Stimulated activated CD4-positive, alpha-beta T cell treated with anti-CD3 and anti-CD28 coated beads, Interleukin-15, amount 100 ng/mL, for 1 hour (primary cell): ENCODE measurements around the gene CERS2.
A peak's percentile ranks its signal among the peaks of the same experiment; 100 is the strongest.

Experiments
- DNase-seq, 2 donors: peaks; one replicate each; pipeline ENCODE4 v3.0.0-alpha.2; 2020; ENCODE audit warnings: low read depth in 1 of 2, low spot score in 1 of 2

The CERS2 gene

GRCh38 chr1:150997949-150998348 is 23.3 kb upstream of the CERS2 start:
- DNase-seq = no peak

DNA sequence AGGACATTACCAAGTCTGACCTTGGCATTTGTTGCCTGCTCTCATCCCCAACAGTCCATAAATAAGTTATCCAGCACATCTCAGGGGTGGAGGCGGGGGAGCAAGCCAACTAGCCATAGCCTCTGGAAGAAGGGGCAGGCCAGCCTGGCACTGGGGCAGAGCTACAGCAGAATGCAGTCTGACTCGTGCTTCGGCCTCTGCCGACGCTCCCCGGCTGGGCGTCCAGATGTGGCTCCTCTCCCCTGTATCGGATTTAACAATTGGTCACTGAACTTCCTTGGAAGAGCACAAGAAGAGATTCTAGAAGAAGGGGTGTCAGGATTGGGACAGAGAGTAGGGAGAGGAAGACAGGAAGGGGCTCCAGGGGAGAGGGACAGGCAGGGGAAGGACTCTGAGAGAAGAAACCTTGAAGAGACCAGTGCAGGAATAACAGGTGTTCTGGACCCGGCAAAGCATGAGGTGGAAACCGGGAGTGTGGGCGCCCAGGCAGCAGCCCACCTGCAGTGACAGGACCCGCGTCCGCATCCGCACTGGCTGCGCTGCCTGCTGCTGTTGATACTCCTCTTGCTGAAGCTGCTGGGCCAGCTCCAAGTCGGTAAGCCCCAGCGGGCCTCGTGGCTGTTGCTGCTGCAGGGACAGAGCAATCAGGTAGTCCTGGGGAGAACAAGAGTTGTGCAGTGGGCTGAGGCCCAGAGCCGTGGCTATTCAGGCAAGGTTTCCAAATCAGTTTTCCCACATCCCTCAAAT is 22.7 kb upstream of the CERS2 start:
- DNase-seq = no peak

DNA sequence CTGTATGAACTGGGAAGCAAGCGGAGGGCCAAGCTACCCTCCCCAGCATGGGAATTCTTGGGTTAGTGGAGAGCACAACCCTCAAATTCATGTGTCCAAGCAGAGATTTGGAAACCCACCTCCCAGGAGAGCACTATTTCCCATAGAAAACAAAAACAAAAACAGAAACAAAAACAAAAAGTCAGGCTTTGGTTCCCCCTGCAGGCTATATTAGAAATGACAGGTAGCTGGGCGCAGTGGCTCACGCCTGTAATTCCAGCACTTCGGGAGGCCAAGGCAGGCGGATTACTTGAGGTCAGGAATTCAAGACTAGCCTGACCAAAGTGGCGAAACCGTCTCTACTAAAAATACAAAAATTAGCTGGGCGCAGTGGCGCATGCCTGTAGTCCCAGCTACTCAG is 21.3 kb upstream of the CERS2 start:
- no peak for DNase-seq

DNA sequence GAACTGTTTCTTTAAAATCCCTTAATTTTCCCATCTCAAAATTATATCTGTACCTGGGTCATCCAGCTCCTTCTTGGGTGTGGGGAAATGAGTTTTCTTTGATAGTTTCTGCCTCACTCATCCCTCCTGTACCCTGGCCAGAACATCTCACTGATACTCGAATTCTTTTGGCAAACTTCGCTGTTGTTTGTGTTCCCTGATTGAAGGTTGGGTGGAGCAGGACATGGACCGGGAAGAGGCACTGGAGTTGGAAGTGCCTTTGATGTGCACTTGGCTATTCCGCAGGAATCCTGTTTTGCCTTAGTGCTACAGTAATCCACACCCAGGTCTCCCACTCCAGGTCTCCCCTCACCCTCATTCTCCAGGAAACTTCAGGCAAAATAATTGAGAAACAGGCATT is 20.8 kb upstream of the CERS2 start:
- no peak for DNase-seq

DNA sequence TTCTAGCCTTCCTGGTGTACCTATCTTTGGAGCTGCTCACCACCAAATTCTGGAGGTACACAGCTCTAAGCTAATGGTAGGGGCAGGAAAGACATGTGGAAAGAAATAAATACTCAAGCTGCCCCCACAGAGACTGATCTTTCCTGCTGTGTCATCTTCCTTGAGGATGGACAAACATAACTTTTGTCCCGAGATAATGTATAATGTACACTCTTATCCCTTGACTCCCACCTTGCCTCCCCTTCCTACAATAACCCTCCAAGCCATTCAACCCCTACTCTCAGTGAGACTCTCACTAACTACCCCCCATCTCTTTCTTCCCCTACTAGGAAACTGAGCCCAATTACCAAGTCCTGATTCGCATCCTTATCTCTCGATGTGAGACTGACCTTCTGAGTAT is 19.6 kb upstream of the CERS2 start:
- no peak for DNase-seq

- no peak for DNase-seq
These were observed 18.0 kb upstream of the CERS2 start for GRCh38 chr1:150992626-150993025.

GRCh38 chr1:150987924-150988323 is 13.3 kb upstream of the CERS2 start:
- DNase-seq = no peak

GRCh38 chr1:150985179-150985825 is 10.7 kb upstream of the CERS2 start:
- no peak for DNase-seq

- DNase-seq = no peak
These were observed 7.4 kb upstream of the CERS2 start, which contains the start of gene ANXA9 for GRCh38 chr1:150981805-150982712. TSS of gene ANXA9 (plus strand) at chr1:150982292. CDS start at chr1:150983106, 814 bp downstream.

GRCh38 chr1:150981177-150981804 is 6.7 kb upstream of the CERS2 start:
- no peak for DNase-seq

- peak; percentile 70 to 77 for DNase-seq
These were observed 4.7 kb upstream of the CERS2 start for GRCh38 chr1:150979092-150980056.

DNA sequence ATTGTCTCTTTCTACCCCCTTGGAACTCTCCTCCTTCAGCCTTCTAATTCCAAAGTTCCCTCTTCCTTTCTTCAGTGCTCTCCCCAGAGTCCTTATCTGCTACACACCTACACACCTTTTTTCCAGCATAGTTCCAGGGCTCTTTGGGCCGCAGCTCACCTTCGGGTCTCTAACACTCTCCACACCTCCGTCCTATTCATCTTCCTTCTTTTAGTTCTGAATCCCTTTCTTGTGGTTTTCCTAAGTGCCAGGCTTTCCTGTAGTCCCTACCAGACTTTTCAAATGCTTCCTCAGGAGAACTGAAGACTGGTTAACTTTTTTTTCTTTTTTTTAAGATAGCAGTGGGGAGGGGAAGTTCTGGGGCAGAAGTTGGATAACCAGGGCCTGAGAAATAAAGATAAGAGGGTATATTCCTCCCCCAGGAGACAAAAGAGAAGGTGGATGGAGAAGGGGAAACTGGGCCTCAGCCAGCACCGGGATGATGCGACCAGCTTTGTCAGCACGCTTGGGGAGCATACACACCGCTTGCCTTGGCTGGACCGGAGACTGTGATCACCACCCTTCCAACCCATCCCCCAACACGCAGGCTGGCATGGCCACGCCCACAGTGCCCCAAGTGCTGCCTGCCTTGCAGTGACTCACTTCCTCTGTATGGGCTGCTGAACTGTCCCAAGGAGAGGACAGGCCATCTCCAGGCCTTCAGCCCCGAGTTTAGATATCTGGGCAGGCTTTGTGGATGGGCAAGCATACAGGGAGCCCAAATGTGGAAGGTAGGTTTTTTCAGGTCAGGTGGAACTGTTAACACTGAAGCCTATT is 2.5 kb upstream of the CERS2 start:
- peak; percentile 52 to 53 for DNase-seq

DNA sequence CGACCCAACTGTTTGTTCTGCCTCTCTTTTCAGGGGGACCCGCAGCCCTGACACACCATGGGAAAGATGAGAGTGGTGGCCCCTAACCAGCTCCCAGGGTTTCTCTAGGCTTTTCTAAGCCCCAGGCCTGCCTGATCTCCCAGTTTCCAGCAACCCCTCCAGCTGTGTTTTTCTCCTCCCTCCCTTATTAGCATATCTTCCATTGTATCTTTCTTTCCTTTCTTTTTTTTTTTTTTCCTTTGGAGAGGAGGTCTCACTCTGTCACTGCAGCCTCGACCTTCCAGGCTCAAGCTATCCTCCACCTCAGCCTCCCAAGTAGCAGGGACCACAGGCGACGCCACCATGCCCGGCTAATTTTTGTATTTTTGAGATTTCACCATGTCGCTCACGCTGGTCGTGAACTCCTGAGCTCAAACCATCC is 1.8 kb upstream of the CERS2 start:
- no peak for DNase-seq

DNA sequence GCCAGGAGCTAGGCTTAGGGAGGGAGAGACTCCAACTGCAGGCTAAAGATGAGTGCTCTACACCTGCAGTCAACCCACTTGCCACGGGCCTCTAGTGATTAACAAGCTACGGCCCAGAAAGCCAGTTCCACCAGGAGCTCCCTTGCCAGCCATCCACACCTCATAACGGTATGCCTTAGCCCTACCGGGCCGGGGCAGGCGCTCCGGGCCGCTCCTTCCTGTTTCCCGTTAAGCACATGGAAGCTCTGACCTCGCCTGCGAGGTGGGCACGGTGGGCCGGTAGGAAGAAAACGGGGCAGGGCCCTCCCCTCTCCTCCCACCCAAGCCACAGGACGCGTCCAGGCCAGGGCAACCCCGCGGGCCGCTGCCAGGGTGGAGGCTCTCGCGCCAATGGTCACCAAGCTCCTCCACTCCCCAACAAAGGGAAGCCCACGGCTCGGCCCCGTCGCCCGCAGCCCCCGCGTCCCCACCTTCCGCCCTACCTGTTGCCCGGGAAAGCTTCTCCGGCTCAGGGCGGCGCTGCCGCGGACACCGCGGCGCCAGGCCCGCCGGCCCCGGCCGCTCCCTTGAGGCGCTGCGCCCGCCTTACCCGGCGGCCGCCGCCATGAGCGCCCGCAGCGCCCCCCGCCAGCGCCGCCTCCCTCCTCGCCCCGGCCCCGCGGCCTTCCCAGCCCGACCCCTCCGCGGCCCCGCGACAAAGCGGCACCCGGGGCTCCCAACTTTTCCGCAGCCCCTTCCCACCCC is 627 bp downstream of the CERS2 start:
- peak in 1 of 2 donors; percentile 24 for DNase-seq

- DNase-seq = no peak
These were observed 1.3 kb downstream of the CERS2 start for GRCh38 chr1:150973258-150973835.

DNA sequence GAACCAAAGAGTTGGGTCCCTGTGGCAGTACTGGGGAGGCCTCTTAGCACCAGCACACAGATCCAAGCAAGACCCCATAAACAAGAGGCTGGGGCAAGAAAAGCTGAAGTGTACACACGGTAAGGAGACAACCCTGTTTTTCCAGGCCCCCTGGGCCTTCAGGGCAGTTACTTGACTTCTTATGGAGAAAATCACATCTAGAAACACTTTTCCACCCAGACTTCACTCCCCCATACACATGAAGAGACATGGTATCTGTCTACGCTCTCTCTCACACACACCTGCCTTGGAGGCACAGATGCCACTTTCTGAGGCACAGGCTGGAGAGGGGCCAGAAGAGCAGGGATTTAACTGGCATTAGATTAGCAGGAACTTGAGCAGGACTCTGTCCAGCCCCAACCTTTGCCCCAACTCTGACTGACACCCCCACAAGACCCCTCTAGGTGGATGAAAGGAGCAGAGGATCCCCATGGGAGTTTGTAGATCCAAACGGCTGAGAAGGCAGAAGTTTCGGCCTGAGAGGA is 2.2 kb downstream of the CERS2 start:
- no peak for DNase-seq

DNA sequence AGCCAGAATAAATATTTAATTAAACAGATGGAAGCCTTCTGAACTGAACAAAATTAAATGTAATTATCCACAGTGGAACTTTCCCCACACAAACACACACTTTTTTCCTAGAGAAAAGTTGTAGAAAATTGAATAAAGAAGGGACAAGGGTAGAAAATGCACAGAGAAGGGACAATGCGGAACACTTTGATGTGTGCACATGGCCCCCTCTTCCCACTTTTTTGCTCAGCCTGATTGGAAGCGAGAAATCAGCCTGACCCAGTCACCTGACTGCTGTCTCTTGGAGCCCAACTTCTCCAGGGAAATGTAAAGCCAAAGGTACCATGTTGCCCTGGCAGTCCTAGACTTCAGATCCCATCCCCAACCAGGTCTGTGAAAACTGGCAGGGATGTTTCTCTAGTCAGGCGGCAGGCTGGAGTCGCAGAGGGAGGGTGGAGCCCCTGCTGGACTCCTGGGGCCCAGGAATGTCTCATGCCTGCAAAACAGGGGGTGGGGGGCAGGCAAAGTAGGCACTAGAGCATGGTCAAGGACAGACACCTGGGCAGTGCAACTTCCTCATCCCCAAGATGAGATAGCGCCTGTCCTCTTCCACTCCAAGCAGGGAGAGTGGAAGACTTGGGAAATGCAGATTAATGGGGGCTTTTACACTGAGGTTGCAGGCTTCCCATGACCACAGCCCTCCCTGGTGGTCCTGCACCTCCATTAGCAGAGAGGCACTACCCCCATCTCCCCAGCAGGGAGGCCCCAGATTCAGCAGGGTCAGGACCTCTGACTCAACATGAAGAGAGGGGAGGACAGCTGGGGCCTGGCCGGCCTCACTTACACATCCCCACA is 2.8 kb downstream of the CERS2 start:
- DNase-seq = no peak
